HG03575 (cell line): Measurements from ENCODE around the gene ADAM11.

Source experiments
- ATAC-seq: cut with Tn5 transposase; IDR thresholded peaks from one replicate; pipeline ENCODE4 v1.9.1; 2021; ENCODE audit not compliant: unreplicated experiment, insufficient number of reproducible peaks, low FRiP score; ENCODE audit errors: extremely low read depth

ADAM11 gene

DNA sequence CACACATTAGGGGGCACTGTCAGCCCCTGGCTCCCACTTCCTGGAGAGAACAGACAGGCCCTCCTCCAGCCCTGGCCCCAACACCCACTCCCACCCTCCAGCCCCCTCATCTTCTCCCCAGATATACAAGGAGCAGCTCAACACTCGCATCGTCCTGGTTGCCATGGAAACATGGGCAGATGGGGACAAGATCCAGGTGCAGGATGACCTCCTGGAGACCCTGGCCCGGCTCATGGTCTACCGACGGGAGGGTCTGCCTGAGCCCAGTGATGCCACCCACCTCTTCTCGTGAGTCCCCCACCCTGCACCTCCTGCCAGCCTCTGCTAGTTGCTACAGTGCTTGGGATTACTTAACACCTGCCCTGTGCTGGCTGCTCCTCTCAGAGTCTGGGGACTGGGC is 14.4 kb downstream of the ADAM11 start:
- ATAC-seq: no peak

DNA sequence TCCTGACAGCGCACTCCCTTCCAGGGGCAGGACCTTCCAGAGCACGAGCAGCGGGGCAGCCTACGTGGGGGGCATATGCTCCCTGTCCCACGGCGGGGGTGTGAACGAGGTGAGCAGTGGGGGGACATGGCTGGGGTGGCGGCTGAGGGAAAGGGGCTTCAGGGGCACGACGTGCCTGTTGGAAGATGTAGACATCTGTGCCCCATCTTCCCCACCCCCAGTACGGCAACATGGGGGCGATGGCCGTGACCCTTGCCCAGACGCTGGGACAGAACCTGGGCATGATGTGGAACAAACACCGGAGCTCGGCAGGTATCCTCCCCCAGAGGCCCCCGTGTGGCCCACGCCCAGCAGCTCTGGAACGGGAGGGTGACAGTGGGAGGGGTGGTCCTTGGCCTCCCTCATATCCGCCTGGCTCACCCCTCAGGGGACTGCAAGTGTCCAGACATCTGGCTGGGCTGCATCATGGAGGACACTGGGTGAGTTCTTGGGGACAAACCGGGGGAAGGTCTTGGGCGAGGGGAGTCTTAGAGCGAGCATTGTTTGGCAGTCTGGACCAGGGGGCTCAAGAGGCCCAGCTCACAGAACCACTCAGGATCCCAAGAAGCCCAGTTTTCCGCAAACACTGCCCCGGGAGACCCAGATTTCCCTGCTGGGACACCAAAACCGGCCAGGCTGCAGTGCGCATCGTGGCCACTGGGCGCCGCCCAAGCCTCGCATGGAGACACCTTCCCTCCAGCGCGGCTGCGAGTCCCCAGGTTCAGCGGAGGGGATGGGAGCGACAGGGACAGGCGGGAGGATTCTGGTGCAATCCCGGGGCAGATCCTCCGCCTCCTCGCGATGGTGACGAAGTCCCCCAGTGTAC is 15.7 kb downstream of the ADAM11 start:
- ATAC-seq: no peak

GRCh38 chr17:44775136-44775837 is 16.5 kb downstream of the ADAM11 start:
- ATAC-seq: no peak

- ATAC-seq: no peak
These were observed 17.2 kb downstream of the ADAM11 start for GRCh38 chr17:44775838-44776621.

DNA sequence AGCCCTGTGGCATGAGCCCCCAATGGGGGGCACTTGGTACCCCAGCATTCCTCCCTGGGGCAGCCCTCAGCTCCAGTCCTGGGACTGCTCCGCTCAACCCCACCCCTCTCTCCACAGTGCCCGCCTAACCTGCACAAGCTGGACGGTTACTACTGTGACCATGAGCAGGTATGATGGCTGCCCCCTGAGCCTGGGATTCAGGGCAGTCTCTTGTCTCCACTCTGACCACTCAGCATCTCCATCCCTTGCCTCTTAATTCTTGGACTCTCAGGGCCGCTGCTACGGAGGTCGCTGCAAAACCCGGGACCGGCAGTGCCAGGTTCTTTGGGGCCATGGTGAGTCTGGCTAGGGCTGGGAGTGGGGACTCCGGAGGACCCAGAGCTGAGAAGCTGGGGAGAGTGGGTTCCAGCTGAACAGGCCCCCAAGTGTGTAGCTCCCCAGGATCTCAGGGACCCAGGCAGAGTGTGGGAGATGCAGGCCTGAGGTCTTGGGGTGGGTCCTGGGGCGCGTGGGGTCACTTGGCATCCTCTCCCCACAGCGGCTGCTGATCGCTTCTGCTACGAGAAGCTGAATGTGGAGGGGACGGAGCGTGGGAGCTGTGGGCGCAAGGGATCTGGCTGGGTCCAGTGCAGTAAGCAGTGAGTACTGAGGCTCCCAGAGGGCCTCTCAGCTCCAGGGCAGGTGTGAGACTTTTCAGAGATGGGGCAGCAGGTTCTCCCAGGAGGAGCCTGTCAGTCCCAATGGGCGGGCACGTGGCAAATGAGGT is 18.0 kb downstream of the ADAM11 start:
- ATAC-seq: no peak

- no peak for ATAC-seq
These were observed 18.9 kb downstream of the ADAM11 start for GRCh38 chr17:44777394-44778348.

DNA sequence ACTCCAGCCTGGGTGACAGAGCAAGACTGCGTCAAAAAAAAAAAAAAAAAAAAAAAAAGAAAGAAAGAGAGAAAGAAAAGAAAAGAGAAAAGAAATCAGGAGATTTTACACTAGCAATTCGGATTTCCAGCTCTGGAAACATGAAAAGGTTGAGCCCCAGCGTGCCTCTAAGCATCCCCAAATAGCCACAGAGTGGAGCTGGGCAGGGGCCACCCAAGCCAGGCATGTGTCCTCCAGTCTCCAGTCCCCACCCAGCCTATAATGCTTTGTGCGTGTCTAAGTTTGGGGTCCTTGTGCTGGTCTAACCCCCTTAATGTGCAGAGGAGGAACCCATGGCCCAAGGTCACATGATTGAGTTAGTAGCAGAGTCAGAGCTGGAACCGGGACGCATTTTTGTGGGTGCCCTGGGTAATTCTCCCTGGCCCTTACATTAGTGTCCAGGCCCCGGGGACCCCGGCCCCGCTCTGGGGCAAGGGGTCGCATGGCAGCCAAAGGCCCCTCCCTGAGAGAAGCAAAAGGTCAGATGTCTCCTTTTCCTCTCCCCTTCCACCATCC is 19.9 kb downstream of the ADAM11 start:
- no peak for ATAC-seq

GRCh38 chr17:44779211-44780025 is 20.6 kb downstream of the ADAM11 start:
- no peak for ATAC-seq

DNA sequence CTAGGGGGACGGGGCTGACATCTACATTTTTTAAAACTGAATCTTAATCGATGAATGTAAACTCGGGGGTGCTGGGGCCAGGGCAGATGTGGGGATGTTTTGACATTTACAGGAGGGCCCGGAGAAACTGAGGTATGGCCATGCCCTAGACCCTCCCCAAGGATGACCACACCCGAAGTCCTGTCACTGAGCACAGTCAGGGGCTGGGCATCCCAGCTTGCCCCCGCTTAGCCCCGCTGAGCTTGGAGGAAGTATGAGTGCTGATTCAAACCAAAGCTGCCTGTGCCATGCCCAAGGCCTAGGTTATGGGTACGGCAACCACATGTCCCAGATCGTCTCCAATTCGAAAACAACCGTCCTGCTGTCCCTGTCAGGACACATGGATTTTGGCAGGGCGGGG is 21.4 kb downstream of the ADAM11 start:
- no peak for ATAC-seq

DNA sequence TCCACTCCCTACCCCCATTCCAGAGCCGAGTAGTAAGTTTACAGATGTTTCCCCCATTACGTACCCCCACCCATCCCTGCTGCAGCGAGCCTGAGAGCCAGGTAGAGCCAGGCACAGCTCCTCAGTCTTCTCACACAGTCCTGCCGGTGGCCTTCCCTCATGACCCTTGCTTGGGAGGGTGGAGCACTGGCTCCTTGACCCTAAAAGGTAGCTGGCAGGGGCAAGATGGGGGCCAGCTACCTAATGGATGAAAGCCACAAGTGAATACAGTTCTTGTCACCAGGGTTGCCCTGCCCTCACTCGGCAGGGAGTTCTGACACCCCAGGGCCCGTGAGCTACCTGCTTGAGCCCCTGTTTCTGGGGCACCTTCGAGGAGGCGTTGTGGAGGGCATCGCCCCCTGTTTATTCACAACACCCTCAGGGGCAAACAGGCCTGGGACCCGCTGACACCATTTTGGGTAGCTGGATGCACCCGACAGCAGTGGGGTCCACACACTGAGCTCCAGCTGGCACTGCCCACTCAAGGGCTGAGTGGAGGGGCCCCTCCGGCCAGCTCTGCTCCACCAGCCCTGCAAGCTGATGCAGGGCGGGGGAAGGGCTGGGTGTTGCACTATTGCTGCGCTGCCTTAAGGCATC is 22.2 kb downstream of the ADAM11 start:
- ATAC-seq: no peak

DNA sequence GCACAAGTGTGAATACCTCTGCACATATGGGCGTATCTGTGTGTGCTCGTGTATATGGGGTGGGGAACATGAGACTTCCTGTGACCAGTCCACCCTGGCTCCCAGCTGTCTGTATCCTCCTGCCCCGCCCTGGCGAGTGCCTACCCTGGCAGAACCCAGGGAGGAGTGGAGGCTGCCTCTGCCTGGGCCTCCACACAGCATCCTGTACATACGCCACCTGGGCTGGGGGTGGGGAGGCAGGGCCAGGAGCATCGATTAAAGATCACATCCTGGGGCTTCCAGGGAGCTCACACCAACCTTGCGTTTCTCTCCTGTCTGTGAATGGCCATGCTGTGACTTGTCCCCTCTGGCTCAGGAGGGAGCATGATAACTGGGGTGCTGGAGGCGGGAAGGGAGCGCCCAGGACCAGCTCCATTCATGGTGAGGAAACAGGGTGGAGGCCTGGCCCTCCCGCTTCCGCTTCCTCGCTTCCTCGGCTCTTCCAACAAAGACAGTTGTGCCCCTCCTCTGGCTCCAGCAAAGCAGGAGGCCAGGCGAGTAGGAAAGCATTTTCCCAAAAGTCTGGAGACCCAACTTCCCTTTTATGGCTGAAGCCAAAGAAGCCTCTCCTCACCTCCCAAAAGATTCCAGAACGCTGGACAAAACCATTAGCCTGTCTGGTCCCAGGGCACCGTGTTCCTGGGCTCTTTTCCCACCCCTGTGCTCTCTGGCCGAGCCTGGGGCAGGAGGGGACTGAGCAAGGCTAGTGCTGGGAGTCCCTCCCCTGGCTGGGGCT is 22.9 kb downstream of the ADAM11 start:
- no peak for ATAC-seq

DNA sequence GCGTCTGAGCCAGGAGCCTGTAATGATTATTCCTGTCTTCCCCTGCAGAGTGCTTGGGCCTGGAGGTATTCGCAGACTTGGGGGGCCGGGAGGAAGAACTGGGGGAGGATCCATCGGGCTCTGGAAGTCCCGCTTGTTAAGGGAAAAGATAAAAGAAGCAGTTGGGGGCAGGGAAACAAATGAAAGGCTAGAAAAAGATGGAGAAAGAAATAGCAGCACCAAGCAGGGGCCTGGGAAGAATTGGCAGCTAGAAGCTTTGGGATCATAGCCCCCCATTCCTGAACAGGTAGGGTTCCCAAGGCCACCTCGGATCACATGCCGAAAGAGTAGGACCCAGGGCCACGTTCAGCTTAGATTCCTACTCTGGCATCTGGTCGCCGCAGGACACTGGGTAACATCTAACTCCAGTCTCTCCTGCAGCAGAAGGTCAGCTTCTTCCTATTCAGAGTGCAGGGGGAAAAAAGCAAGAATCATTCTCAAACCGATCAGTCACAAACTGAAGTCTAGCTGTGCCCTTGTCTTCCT is 23.6 kb downstream of the ADAM11 start:
- no peak for ATAC-seq

- ATAC-seq: no peak
These were observed 27.1 kb downstream of the ADAM11 start for GRCh38 chr17:44785921-44786320.

DNA sequence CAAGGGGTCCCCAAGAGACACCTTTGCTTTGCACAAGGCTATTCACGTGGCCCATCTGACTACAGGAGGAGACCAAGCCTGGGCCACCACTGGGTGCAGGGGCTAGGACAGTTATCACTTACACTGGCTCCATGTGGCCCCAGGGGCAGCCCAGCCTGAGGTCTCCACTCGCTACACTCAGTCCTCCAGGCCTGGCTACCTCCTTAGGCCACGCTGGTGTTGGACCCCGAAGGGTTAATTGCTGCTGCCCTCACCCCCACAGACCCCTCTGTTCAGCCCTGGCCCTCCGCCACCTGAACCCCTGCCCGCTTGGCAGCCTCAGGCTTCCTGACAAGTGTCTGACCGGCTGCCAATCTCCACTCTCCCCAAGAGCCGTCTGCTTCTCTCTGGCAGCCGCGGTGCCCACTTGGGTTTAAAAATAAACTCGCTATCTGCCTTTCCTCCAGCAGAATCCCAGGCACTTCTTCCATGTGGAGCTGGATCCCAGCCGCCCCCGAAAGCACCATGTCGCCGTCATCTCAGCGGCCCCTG is 27.8 kb downstream of the ADAM11 start:
- ATAC-seq: no peak

DNA sequence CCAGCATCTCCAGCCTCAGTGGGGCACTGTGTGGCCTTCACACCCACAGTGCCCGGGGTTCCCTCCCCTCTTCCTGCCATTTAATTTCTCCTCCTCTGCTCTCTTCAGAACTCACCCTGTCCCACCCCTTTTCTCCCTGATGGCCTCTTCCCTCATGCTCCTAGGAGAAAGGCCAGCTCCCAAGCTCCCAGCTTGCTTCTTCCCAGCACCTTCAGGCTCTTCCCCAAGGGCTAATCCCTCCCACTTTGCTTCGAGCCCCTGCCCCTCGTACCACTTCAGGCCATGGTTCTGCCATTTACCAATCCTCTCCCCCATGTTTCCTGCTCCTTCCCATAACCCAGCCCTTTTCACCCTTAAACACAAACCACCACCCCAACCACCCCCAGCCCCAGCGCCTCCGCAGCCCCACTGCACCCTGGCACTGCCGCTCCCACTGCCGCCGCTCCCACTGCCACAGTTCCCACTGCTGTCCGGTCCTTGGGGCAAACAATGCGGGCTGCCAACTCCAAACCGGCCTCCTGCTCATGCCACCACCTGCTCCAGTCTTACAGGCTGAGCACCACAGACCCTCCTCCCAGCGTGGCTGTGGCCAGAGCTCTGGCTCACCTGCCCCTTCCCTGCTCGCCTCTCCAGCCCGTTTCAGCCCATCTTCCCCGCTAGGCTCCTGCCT is 28.6 kb downstream of the ADAM11 start:
- no peak for ATAC-seq
